GM21381 (cell line): ENCODE measurements around the gene MXI1.
"Not testable (repeated sequence)": the region's sequence is repeated elsewhere in the genome, so short reads cannot be mapped to it uniquely, and the experiment has no call there.

ENCODE experiments used
- ATAC-seq: cut with Tn5 transposase; IDR thresholded peaks from one replicate; pipeline ENCODE4 v1.9.1; 2021; ENCODE audit warnings: mild to moderate bottlenecking, moderate library complexity; ENCODE audit not compliant: unreplicated experiment

MXI1 gene

GRCh38 chr10:110311357-110311949, 104.0 kb downstream of the MXI1 start:
- ATAC-seq: peak; percentile 54

- no peak for ATAC-seq
Measured at GRCh38 chr10:110312206-110312605, 104.8 kb downstream of the MXI1 start.

GRCh38 chr10:110313674-110314073, 106.3 kb downstream of the MXI1 start:
- ATAC-seq: no peak

- no peak for ATAC-seq
Measured at GRCh38 chr10:110317866-110318850, 110.8 kb downstream of the MXI1 start.

GRCh38 chr10:110321869-110322620, 114.6 kb downstream of the MXI1 start:
- no peak for ATAC-seq

- no peak for ATAC-seq
Measured at GRCh38 chr10:110323503-110323902, 116.1 kb downstream of the MXI1 start.

GRCh38 chr10:110324201-110324804, 116.9 kb downstream of the MXI1 start:
- peak; percentile 57 for ATAC-seq

GRCh38 chr10:110324805-110325280, 117.4 kb downstream of the MXI1 start:
- peak; percentile 60 for ATAC-seq

- no peak for ATAC-seq
Measured at GRCh38 chr10:110326351-110327032, 119.1 kb downstream of the MXI1 start.

- no peak for ATAC-seq
Measured at GRCh38 chr10:110327262-110327914, 120.0 kb downstream of the MXI1 start.

- no peak for ATAC-seq
Measured at GRCh38 chr10:110330675-110331074, 123.3 kb downstream of the MXI1 start.

- ATAC-seq: not testable (repeated sequence)
Measured at GRCh38 chr10:110331226-110331795, 123.9 kb downstream of the MXI1 start.

GRCh38 chr10:110334061-110334656, 126.8 kb downstream of the MXI1 start:
- ATAC-seq: no peak

- no peak for ATAC-seq
Measured at GRCh38 chr10:110335314-110336064, 128.1 kb downstream of the MXI1 start.

GRCh38 chr10:110336111-110336721, 128.8 kb downstream of the MXI1 start:
- ATAC-seq: no peak
